Keratinocyte (primary cell): Measurements from ENCODE around the gene NKAPD1.

Experiments
- EZH2 ChIP-seq: IDR thresholded peaks from one replicate; pipeline ENCODE4 v1.6.1; 2012; ENCODE audit warnings: inconsistent platforms, mild to moderate bottlenecking, low read length, moderate library complexity
- TF ChIP-seq, protein P1 (sequence below), 3 experiments: IDR thresholded peaks in 1 of 3; conservative IDR thresholded peaks in 1 of 3; optimal IDR thresholded peaks in 1 of 3; 2 replicates in 2 of 3; 3 replicates in 1 of 3; pipeline versions ENCODE3 to v1.5.1; 2011; ENCODE audit warnings: low read length in 3 of 3, mild to moderate bottlenecking in 3 of 3, moderate library complexity in 2 of 3, control low read depth in 1 of 3, inconsistent platforms in 1 of 3; ENCODE audit not compliant: insufficient read depth in 2 of 3; ENCODE audit errors: extremely low read depth in 1 of 3

DNA sequence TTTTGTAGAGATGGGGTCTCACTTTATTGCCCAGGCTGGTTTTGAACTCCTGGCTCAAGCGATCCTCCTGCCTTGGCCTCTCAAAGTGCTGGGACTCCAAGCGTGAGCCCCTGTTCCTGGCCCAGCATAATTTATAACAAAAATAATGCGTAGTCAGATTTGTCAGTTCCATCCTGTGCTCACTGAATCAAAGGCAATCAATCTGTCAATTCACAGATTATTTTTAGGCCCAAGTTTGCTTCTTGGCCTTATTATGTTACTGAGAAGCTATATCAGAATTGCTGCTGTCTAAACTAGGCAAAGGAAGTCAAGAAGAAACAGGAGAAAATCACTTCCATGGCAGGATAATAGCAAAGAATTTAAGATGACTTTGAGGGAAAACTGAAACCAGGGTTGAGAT lies 40.2 kb upstream of the NKAPD1 start:
- no peak for TF ChIP-seq EZH2
- TF ChIP-seq, protein P1, sequence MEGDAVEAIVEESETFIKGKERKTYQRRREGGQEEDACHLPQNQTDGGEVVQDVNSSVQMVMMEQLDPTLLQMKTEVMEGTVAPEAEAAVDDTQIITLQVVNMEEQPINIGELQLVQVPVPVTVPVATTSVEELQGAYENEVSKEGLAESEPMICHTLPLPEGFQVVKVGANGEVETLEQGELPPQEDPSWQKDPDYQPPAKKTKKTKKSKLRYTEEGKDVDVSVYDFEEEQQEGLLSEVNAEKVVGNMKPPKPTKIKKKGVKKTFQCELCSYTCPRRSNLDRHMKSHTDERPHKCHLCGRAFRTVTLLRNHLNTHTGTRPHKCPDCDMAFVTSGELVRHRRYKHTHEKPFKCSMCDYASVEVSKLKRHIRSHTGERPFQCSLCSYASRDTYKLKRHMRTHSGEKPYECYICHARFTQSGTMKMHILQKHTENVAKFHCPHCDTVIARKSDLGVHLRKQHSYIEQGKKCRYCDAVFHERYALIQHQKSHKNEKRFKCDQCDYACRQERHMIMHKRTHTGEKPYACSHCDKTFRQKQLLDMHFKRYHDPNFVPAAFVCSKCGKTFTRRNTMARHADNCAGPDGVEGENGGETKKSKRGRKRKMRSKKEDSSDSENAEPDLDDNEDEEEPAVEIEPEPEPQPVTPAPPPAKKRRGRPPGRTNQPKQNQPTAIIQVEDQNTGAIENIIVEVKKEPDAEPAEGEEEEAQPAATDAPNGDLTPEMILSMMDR (optimal IDR thresholded peaks at IDR 0.05 in 1 of 3, IDR thresholded peaks at IDR 0.05 in 1 of 3, conservative IDR thresholded peaks at IDR 0.05 in 1 of 3; ENCODE audit: extremely low read depth in 1 of 3, insufficient read depth in 2 of 3, low read length in 3 of 3) = no peak
